Measurements from ENCODE around the gene GPR89A.
"Not testable (repeated sequence)": the region's sequence is repeated elsewhere in the genome, so short reads cannot be mapped to it uniquely, and the experiment has no call there.

GRCh38 chr1:145665015-145665414, 57.2 kb downstream of the GPR89A start:
- TF ChIP-seq POLR2A, CTCF (IDR thresholded peaks at IDR 0.05): not testable (repeated sequence)

Data from body of pancreas (tissue), 4 donors.